Mesothelial cell of epicardium (in vitro differentiated cells): ENCODE data around the gene CAPN7. TPM values are rescaled to one million over a fixed set of nuclear protein-coding genes. Genes with fewer than 3 reads are reported as not detected.

Experiments used
- DNase-seq, 2 experiments: peaks; one replicate each; pipeline ENCODE4 v3.0.0; 2021; ENCODE audit warnings: low spot score in 2 of 2; ENCODE audit not compliant: unreplicated experiment in 2 of 2
- H3K27ac Mint-ChIP-seq: 2 replicates; pipeline ENCODE4 v1.8.0; 2021; ENCODE audit warnings: mixed read lengths
- H3K27me3 Mint-ChIP-seq: 2 replicates; pipeline ENCODE4 v1.8.0; 2021; ENCODE audit warnings: low read depth, mixed read lengths
- H3K36me3 Mint-ChIP-seq: 2 replicates; pipeline ENCODE4 v1.8.0; 2021; ENCODE audit warnings: mixed read lengths
- H3K4me1 Mint-ChIP-seq: 2 replicates; pipeline ENCODE4 v1.8.0; 2021; ENCODE audit warnings: mixed read lengths
- H3K4me3 Mint-ChIP-seq: 2 replicates; pipeline ENCODE4 v1.8.0; 2021; ENCODE audit warnings: mild to moderate bottlenecking, moderate library complexity, mixed read lengths
- H3K9me3 Mint-ChIP-seq: 2 replicates; pipeline ENCODE4 v1.8.0; 2021; ENCODE audit warnings: mixed read lengths
- CTCF ChIP-seq: fragments of 200-600 bp; sonication (generic); IDR thresholded peaks from one replicate; pipeline ENCODE4 v1.5.0; 2021; ENCODE audit warnings: antibody characterized with exemption; ENCODE audit not compliant: unreplicated experiment
- total RNA-seq: library from RNA; stranded (reverse); gene quantifications from 3 replicates; pipeline ENCODE4 v1.2.1, GENCODE V29; 2021

The CAPN7 gene
- total RNA-seq, 1 donor from 2014 or later = 42.4 TPM

GRCh38 chr3:15286022-15286421, 80.0 kb downstream of the CAPN7 start:
- no peak overlapping the region for H3K27ac Mint-ChIP-seq
- H3K4me3 Mint-ChIP-seq = no peak overlapping the region
- no peak for DNase-seq
- TF ChIP-seq CTCF = no peak
- H3K27me3 Mint-ChIP-seq = no peaks in the 10 kb centered on the region
- H3K36me3 Mint-ChIP-seq = peaks cover 14% of the 10 kb centered on the region
- H3K4me1 Mint-ChIP-seq = peaks cover 10% of the 10 kb centered on the region
- peaks cover 4% of the 10 kb centered on the region for H3K9me3 Mint-ChIP-seq

GRCh38 chr3:15287565-15288330, 81.7 kb downstream of the CAPN7 start:
- Mint-ChIP-seq H3K36me3 (peaks cover 18% of the 10 kb centered on the region), H3K27ac (peak overlapping the region; percentile 31), H3K4me1 (peaks cover 25% of the 10 kb centered on the region), H3K9me3 (peaks cover 4% of the 10 kb centered on the region), H3K4me3 (no peak overlapping the region), H3K27me3 (no peaks in the 10 kb centered on the region)
- TF ChIP-seq CTCF = no peak
- no peak for DNase-seq

- Mint-ChIP-seq H3K4me1 (peaks cover 32% of the 10 kb centered on the region), H3K9me3 (peaks cover 4% of the 10 kb centered on the region), H3K27me3 (no peaks in the 10 kb centered on the region), H3K4me3 (no peak overlapping the region), H3K27ac (no peak overlapping the region), H3K36me3 (peaks cover 18% of the 10 kb centered on the region)
- DNase-seq = no peak
- no peak for TF ChIP-seq CTCF
Observed at GRCh38 chr3:15288331-15289035, 82.4 kb downstream of the CAPN7 start.

GRCh38 chr3:15289661-15290060, 83.6 kb downstream of the CAPN7 start:
- Mint-ChIP-seq H3K9me3 (peaks cover 4% of the 10 kb centered on the region), H3K4me1 (peaks cover 30% of the 10 kb centered on the region), H3K4me3 (no peak overlapping the region), H3K27ac (no peak overlapping the region), H3K27me3 (no peaks in the 10 kb centered on the region), H3K36me3 (peaks cover 21% of the 10 kb centered on the region)
- TF ChIP-seq CTCF = no peak
- DNase-seq = no peak

- no peak for TF ChIP-seq CTCF
- no peak overlapping the region for H3K4me3 Mint-ChIP-seq
- H3K27me3 Mint-ChIP-seq = no peaks in the 10 kb centered on the region
- peaks cover 25% of the 10 kb centered on the region for H3K36me3 Mint-ChIP-seq
- H3K9me3 Mint-ChIP-seq = peaks cover 4% of the 10 kb centered on the region
- H3K4me1 Mint-ChIP-seq = peaks cover 27% of the 10 kb centered on the region
- no peak overlapping the region for H3K27ac Mint-ChIP-seq
- no peak for DNase-seq
Observed at GRCh38 chr3:15290736-15291135, 84.7 kb downstream of the CAPN7 start.
